HCEC 1CT (cell line): ENCODE results near the gene AGMO.

Experiments used
- DNase-seq: peaks from one replicate; pipeline ENCODE4 v3.0.0-alpha.2; 2017

Gene AGMO

GRCh38 chr7:15494711-15495110 is 67.1 kb downstream of the AGMO start:
- DNase-seq = no peak

GRCh38 chr7:15491361-15491760 is 70.5 kb downstream of the AGMO start:
- no peak for DNase-seq

- no peak for DNase-seq
These were observed 71.5 kb downstream of the AGMO start for GRCh38 chr7:15490291-15490690.

GRCh38 chr7:15489861-15490260 is 72.0 kb downstream of the AGMO start:
- no peak for DNase-seq

- no peak for DNase-seq
These were observed 72.4 kb downstream of the AGMO start for GRCh38 chr7:15489383-15489782.

GRCh38 chr7:15488401-15488800 is 73.4 kb downstream of the AGMO start:
- DNase-seq = no peak

GRCh38 chr7:15487896-15488295 is 73.9 kb downstream of the AGMO start:
- DNase-seq = no peak

- DNase-seq = no peak
These were observed 75.8 kb downstream of the AGMO start for GRCh38 chr7:15485998-15486397.

- DNase-seq = no peak
These were observed 76.4 kb downstream of the AGMO start for GRCh38 chr7:15485431-15485830.

GRCh38 chr7:15481132-15481531 is 80.7 kb downstream of the AGMO start:
- no peak for DNase-seq

GRCh38 chr7:15478401-15478800 is 83.4 kb downstream of the AGMO start:
- DNase-seq = no peak

- no peak for DNase-seq
These were observed 85.3 kb downstream of the AGMO start for GRCh38 chr7:15476531-15476918.

- no peak for DNase-seq
These were observed 85.8 kb downstream of the AGMO start for GRCh38 chr7:15475808-15476530.

- no peak for DNase-seq
These were observed 90.2 kb downstream of the AGMO start for GRCh38 chr7:15471669-15471950.

- no peak for DNase-seq
These were observed 90.8 kb downstream of the AGMO start for GRCh38 chr7:15470825-15471668.

- DNase-seq = no peak
These were observed 97.1 kb downstream of the AGMO start for GRCh38 chr7:15464667-15465121.

GRCh38 chr7:15463801-15464666 is 97.8 kb downstream of the AGMO start:
- peak; percentile 33 for DNase-seq

GRCh38 chr7:15462721-15463389 is 99.0 kb downstream of the AGMO start:
- peak; percentile 39 for DNase-seq

GRCh38 chr7:15461576-15461975 is 100.2 kb downstream of the AGMO start:
- DNase-seq = peak; percentile 92

GRCh38 chr7:15459018-15459615 is 102.7 kb downstream of the AGMO start:
- no peak for DNase-seq

GRCh38 chr7:15457990-15458955 is 103.5 kb downstream of the AGMO start:
- DNase-seq = no peak
